Measurements from ENCODE around the gene LEFTY1.
A peak's percentile ranks its signal among the peaks of the same experiment; 100 is the strongest.

LEFTY1 gene

GRCh38 chr1:225868631-225869330, 20.2 kb downstream of the LEFTY1 start:
- DNase-seq, result no peak

GRCh38 chr1:225866981-225867380, 22.0 kb downstream of the LEFTY1 start:
- no peak for DNase-seq

- no peak for DNase-seq
Measured at GRCh38 chr1:225866061-225866837, 22.7 kb downstream of the LEFTY1 start.

- DNase-seq, result no peak
Measured at GRCh38 chr1:225865514-225865913, 23.4 kb downstream of the LEFTY1 start.

GRCh38 chr1:225863167-225863566, 25.8 kb downstream of the LEFTY1 start:
- DNase-seq, result no peak

GRCh38 chr1:225862581-225862950, 26.4 kb downstream of the LEFTY1 start:
- DNase-seq, result no peak

- DNase-seq, result no peak
Measured at GRCh38 chr1:225861834-225862580, 26.9 kb downstream of the LEFTY1 start.

GRCh38 chr1:225860876-225861441, 28.0 kb downstream of the LEFTY1 start:
- no peak for DNase-seq

GRCh38 chr1:225860107-225860506, 28.8 kb downstream of the LEFTY1 start:
- DNase-seq, result no peak

GRCh38 chr1:225859151-225859550, 29.8 kb downstream of the LEFTY1 start:
- no peak for DNase-seq

- DNase-seq, result no peak
Measured at GRCh38 chr1:225857256-225857655, 31.7 kb downstream of the LEFTY1 start.

GRCh38 chr1:225855503-225856300, 33.2 kb downstream of the LEFTY1 start:
- DNase-seq, result no peak

- DNase-seq, result no peak
Measured at GRCh38 chr1:225853441-225853840, 35.5 kb downstream of the LEFTY1 start.

GRCh38 chr1:225852413-225853124, 36.4 kb downstream of the LEFTY1 start:
- DNase-seq, result no peak

GRCh38 chr1:225851805-225852204, 37.1 kb downstream of the LEFTY1 start:
- DNase-seq, result no peak

GRCh38 chr1:225850370-225850769, 38.6 kb downstream of the LEFTY1 start:
- DNase-seq, result no peak

- no peak for DNase-seq
Measured at GRCh38 chr1:225849925-225850324, 39.0 kb downstream of the LEFTY1 start.

GRCh38 chr1:225848030-225848955, 40.7 kb downstream of the LEFTY1 start:
- DNase-seq, result no peak

- DNase-seq, result peak; percentile 75
Measured at GRCh38 chr1:225847610-225848009, 41.3 kb downstream of the LEFTY1 start.
